ENCODE results near the gene CACNB2.

GRCh38 chr10:18341055-18341454 lies 200.8 kb downstream of the CACNB2 start:
- TF ChIP-seq, protein P1, sequence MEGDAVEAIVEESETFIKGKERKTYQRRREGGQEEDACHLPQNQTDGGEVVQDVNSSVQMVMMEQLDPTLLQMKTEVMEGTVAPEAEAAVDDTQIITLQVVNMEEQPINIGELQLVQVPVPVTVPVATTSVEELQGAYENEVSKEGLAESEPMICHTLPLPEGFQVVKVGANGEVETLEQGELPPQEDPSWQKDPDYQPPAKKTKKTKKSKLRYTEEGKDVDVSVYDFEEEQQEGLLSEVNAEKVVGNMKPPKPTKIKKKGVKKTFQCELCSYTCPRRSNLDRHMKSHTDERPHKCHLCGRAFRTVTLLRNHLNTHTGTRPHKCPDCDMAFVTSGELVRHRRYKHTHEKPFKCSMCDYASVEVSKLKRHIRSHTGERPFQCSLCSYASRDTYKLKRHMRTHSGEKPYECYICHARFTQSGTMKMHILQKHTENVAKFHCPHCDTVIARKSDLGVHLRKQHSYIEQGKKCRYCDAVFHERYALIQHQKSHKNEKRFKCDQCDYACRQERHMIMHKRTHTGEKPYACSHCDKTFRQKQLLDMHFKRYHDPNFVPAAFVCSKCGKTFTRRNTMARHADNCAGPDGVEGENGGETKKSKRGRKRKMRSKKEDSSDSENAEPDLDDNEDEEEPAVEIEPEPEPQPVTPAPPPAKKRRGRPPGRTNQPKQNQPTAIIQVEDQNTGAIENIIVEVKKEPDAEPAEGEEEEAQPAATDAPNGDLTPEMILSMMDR (IDR thresholded peaks at IDR 0.05; ENCODE audit: low read depth, low read length, poor library complexity, severe bottlenecking), result no peak
- TF ChIP-seq EZH2phosphoT487 (IDR thresholded peaks at IDR 0.05; ENCODE audit: borderline replicate concordance, low read length), result no peak

All from DOHH2 (cell line).